GM12891 (cell line): ENCODE results near the gene HDAC4.

Experiments
- DNase-seq: peaks from one replicate; pipeline ENCODE4 v3.0.0; 2011; ENCODE audit warnings: low spot score; ENCODE audit not compliant: insufficient read length
- FAIRE-seq: peaks from 2 replicates; lab custom pipeline; 2011; peaks lifted over from hg19 to GRCh38; lab: Jason Lieb, UNC
- PAX5 ChIP-seq: IDR thresholded peaks from 2 replicates; pipeline ENCODE4 v1.6.1; 2011; ENCODE audit warnings: low read length, moderate library complexity, mild to moderate bottlenecking; ENCODE audit not compliant: insufficient read depth, severe bottlenecking
- POLR2A ChIP-seq: IDR thresholded peaks from 2 replicates; pipeline ENCODE4 v1.6.1; 2011; ENCODE audit warnings: low read depth, low read length, control low read depth
- POLR2AphosphoS5 ChIP-seq: IDR thresholded peaks from 2 replicates; pipeline ENCODE4 v1.6.1; 2011; ENCODE audit warnings: low read depth, low read length, control low read depth
- POU2F2 ChIP-seq: IDR thresholded peaks from 2 replicates; pipeline ENCODE4 v1.6.1; 2011; ENCODE audit warnings: low read depth, mild to moderate bottlenecking, control low read depth, low read length, moderate library complexity
- SPI1 ChIP-seq: IDR thresholded peaks from 2 replicates; pipeline ENCODE4 v1.6.1; 2011; ENCODE audit warnings: low read depth, low read length, control low read depth
- TAF1 ChIP-seq: IDR thresholded peaks from 2 replicates; pipeline ENCODE4 v1.6.1; 2011; ENCODE audit warnings: low read depth, low read length, control low read depth

Gene HDAC4

DNA sequence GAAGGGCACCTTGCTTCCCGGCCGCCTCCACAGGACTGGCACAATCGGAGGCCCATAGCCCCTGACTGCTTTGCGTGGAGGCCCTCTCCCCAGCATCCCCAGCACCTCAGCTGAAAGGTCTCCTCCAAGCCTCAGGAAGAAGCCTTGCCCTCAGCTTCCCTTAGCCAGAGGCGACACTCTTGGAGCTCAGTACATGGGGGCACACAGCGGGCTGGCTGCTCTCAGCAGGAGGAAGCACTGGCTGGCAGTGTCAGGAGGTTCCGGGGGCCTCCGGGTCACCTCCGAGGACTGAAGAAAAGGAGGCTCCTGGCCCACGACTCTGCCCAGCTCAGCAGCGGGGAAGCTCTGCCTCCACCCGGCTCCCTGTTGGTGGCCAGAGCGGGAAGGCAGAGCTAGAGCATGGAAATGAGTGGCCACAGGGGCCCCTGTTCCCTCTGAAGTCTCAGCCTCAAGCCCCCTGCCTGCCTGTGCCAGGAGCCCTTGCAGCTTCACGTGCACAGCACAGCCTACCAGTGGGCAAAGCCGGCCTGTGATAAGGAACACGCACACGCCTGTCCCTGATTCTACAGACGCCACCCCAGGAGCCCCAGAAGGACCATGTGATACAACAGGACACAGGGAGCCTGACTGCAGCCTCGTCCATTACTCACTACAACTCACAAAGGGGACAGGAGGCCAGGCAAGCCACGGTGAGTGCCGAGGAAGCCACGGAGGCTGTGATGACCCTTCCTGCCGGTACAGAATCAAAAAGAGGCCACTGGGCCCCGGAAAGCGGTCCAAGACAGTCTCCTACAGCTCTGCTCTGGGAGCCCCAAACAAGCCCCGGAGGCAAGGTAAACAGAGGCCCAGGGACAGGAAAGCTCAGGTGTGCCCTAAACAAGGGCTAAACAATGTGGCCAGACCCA, 15.5 kb downstream of the HDAC4 start:
- TF ChIP-seq SPI1 (no peak), TAF1 (no peak), PAX5 (no peak), POLR2AphosphoS5 (no peak), POLR2A (no peak), POU2F2 (no peak)
- DNase-seq (no peak), FAIRE-seq (no peak)

DNA sequence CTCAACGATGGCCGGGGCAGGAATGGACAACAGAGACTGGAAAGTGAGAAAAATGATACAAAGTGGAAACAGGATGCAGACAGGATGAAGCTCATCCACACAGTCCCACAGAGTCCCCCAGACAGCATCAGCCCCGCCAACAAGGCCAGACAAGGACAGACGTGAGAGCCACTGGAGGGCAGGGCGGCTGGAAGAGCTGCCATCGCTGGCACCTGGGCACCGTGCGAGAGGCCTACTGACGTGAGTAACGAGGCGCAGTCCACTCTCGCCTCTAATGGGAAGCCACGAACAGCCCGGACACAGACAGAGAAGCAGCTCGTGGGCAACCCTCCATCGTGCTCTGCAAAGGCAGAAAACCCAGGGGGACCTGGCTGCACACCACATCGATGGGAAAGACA, 17.1 kb downstream of the HDAC4 start:
- TF ChIP-seq POLR2A = no peak
- no peak for TF ChIP-seq TAF1
- no peak for TF ChIP-seq POLR2AphosphoS5
- no peak for TF ChIP-seq SPI1
- TF ChIP-seq PAX5 = no peak
- TF ChIP-seq POU2F2 = no peak
- no peak for FAIRE-seq

DNA sequence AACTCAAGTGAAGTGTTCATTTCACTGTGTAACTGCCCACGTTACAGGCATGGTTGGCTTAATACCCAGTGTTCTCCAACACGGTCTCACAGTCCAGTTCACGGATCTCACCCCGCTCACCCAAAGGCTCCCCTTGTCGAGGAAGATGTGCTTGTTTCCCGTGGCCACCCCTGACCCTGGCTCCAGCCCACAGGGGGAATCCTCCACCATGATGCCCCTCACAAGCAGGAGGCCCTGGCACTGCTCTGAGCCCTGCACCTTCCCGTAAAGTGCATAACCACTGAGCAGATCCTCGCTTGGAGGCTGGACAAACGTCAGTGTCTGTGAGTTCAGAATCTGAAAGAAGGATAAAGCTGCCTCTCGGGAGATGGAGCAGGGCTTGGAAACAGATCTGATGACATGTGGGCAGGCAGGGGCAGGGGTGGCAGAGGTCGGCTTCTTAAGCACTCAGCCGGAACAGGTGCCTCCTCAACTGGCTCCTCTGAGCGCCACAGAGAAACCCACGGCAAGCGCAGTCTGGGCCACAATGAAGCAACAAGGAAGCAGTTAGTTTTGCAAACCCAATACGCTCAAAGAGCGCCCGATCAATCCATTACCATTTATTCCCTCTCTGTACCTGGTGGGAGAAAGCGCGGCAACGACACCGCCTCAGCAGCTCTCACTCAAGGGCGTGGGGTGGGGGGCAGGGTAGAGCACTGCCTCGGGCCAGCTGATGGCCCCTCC, 17.6 kb downstream of the HDAC4 start:
- FAIRE-seq = no peak
- no peak for DNase-seq
- TF ChIP-seq SPI1 (no peak), POLR2AphosphoS5 (no peak), POLR2A (no peak), TAF1 (no peak), PAX5 (no peak), POU2F2 (no peak)

More for the DNA sequence above, 17.1 kb downstream of the HDAC4 start:
- no peak for DNase-seq

DNA sequence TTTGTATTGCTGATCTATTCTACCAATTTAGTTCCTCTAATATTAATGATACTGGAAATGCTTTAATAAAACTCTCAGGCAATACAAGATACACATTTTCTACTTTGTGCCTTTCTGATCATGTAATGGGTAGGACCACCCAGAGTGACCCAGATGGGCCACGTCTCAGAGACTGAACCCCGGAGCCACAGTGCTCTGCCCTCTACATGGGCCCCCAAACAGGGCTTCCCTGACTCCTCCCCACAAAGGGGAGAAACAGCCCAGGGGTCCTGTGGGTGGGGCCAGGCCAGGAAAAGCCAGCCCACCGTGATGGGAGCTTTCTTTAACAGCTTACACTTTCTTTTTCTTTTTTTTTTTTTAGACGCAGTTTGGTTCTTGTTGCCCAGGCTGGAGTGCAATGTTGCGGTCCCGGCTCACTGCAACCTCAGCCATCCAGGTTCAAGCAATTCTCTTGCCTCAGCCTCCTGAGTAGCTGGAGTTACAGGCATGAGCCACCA, 18.4 kb downstream of the HDAC4 start:
- DNase-seq (no peak), FAIRE-seq (no peak)
- no peak for TF ChIP-seq POU2F2
- TF ChIP-seq TAF1 = no peak
- TF ChIP-seq POLR2AphosphoS5 = no peak
- no peak for TF ChIP-seq POLR2A
- no peak for TF ChIP-seq SPI1
- no peak for TF ChIP-seq PAX5

DNA sequence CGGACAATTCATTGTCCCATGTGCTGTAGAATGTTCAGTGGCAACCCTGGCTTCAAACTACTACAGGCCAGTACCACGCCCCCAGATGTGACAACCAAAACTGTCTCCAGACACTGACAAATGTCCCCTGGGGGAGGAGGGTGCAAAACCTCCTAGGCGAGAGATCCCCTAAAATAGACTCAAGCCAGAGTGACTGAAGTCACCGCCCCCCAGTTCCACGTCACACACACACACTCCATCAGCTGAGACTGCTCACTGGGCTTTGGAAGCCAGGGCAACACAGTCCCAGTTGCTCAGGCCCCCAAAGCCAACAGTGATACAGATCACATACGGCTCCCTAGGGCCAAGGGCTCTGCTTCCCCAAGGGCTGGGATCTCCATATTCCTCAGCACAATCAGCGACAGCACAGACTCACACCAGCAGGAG, 19.1 kb downstream of the HDAC4 start:
- DNase-seq (peak; percentile 66), FAIRE-seq (peak; percentile 94)
- TF ChIP-seq PAX5 = no peak
- no peak for TF ChIP-seq TAF1
- no peak for TF ChIP-seq POU2F2

DNA sequence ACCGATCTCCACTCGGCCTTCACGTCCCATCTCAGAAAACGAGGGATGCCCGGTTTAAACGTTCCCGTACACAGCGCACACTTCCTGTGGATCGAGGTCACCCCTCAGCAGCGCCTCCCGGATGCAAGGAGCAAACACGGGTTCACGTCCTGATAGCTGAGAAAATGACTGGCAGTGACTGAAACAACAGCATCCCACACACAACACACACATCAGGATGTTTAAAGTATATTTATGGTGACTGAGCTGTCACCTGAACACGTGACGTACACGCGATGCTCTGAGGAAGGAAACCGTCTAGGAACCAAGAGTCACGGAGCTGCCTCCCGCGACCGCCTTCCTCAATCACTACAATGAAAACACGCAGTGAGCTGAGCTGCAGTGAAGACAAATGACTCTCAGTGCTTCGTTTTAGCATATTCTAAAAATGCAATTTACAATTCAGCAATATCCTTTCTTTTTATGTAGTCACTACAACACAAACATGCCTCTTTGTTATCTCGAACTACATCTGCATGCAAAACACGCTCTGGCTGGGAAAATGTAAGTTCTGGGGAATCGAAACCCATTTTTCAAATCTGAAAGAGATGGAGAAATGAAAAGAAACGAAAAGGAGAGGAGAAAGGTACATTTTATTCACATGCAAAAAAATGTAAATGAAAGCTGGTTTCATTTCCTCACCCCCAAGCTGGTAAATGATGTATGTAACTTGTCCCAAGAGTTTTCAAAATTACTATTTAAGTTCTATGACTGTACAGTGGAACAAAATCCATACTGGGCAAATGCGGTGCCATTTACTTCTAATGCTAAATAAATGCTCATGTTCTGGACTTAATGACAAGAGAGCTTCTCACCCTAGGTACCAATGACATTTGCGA, 19.8 kb downstream of the HDAC4 start:
- DNase-seq (no peak), FAIRE-seq (peak; percentile 92)
- TF ChIP-seq POU2F2 = 0 out of 2 replicates have a peak, but pooled peaks have one; percentile 13
- no peak for TF ChIP-seq PAX5
- TF ChIP-seq TAF1 = no peak
- TF ChIP-seq POLR2AphosphoS5 = no peak
- no peak for TF ChIP-seq POLR2A
- peak; percentile 83 for TF ChIP-seq SPI1

DNA sequence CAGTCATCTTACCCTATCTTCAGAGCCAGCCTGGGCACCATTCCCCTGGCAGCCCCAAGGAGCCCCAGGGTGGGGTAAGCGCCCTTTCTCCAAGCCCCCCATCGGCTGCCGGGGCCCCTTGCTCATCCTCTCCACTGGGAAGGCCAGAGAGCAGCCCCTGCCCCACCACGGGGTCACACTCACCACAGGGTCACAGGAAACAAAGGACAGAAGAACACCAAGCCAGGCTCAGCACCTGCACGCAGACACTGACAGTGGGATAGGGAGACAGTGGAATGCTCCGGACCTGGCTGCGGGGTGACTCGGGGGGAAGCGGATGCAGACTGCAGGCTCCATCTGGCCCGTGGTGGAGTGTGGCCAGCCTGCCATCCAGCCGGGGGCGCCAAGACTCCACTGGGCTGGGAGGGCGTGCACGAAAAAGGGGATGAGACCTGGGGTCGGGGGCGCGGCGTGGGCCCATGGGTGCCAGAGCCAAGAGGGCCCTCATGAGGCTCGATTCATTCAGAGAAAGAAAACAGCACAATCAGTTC, 21.1 kb downstream of the HDAC4 start:
- FAIRE-seq (no peak), DNase-seq (no peak)
- TF ChIP-seq SPI1 = no peak
- no peak for TF ChIP-seq TAF1
- TF ChIP-seq POLR2A = no peak
- no peak for TF ChIP-seq POLR2AphosphoS5
- no peak for TF ChIP-seq PAX5
- TF ChIP-seq POU2F2 = no peak

DNA sequence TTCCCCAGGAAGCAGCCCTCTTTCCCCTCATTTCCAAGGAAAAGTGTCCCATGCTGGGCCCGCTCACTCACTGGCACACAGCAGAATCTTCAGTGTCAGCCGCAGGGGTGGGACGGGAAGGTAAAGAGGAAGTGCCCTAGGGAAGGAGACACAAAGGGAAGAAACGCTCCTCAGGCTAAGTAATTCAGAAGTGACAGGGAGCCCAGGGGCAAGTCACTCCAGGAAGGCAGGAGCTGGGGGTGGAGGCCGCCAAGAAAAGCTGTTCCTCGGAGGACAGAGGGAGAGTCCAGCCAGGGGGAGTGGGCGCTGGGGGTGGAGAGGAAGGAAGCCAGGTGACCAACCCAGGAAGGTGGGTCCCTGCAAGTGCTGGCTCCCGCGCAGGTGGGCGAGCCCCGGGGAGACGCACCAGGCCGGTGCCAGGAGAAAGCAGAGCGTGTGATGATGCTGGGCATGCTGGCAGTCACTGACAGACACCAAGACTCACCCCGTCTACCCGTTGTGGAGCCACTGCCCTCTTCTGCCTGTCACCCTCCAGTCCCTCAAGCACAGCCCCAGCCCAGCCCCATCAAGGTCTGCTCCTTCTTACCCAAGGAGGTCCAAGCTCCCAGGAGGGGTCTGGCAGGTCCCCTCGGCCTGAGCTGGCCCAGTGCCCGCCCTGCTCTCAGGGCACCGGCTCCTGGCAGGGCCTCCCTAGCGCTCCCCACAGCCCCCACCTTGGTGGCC, 21.7 kb downstream of the HDAC4 start:
- FAIRE-seq (no peak), DNase-seq (no peak)
- TF ChIP-seq POLR2AphosphoS5 (no peak), SPI1 (0 out of 2 replicates have a peak, but pooled peaks have one; percentile 31), PAX5 (no peak), POU2F2 (no peak), TAF1 (no peak)
